HG03097 (cell line): ENCODE measurements around the gene ZBP1.
"Not testable (repeated sequence)": the region's sequence is repeated elsewhere in the genome, so short reads cannot be mapped to it uniquely, and the experiment has no call there.

Source experiments
- ATAC-seq: cut with Tn5 transposase; IDR thresholded peaks from one replicate; pipeline ENCODE4 v1.9.1; 2021; ENCODE audit not compliant: unreplicated experiment, low FRiP score

The ZBP1 gene

GRCh38 chr20:57647933-57648785 is 27.9 kb upstream of the ZBP1 start:
- no peak for ATAC-seq

GRCh38 chr20:57647006-57647932 is 27.0 kb upstream of the ZBP1 start:
- ATAC-seq: no peak

- no peak for ATAC-seq
Observed at GRCh38 chr20:57638895-57639236, 18.6 kb upstream of the ZBP1 start.

DNA sequence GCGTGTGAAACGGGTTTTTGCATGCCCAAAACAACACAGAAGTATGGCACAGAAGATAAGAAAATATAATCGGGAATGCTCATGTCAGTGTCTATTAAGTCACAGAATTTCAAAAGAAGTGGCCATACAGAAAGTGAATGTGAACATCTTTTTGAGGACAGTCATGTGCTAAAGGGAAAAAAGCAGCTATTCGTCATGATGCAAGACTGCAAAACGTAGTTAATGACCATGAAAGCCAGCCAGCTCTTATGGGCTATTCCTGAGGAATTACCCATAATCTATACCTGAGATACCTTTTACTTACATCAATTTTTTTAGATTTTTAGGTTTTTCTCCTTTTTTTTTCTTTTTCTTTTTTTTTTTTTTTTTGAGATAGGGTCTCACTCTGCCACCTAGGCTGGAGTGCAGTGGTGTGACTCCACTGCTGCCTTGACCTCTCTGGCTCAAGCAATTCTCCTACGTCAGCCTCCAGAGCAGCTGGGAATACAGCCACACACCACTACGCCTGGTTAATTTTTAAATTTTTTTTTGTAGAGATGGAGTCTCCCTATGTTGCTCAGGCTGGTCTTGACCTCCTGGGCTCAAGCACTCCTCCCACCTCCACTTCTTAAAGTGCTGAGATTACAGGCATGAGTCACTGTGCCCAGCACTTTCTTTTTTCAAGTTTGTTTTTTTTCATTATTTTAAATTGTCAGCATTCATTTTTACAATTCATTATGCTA is 18.1 kb upstream of the ZBP1 start:
- no peak for ATAC-seq

GRCh38 chr20:57633945-57634491 is 13.8 kb upstream of the ZBP1 start:
- no peak for ATAC-seq

GRCh38 chr20:57632286-57632685 is 12.1 kb upstream of the ZBP1 start:
- ATAC-seq: no peak

DNA sequence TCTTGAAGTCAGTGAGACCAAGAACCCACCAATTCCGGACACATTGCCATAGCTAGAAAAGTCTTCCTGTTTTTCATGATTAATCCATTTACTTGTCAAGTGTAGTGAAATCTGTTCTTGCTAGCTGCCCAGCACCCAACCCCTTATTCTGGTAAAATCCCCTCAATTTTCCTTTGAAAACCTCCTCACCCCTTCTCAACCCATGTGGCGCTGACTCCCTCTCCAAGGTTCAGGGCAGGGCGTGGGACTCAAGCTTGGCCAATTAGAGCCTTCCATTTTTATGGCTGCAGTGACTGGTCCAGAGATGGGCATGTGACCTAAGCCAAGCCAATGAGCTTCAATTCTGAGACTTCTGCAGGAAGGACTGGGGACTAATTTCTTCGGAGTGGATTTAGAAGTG is 9.8 kb upstream of the ZBP1 start:
- no peak for ATAC-seq

DNA sequence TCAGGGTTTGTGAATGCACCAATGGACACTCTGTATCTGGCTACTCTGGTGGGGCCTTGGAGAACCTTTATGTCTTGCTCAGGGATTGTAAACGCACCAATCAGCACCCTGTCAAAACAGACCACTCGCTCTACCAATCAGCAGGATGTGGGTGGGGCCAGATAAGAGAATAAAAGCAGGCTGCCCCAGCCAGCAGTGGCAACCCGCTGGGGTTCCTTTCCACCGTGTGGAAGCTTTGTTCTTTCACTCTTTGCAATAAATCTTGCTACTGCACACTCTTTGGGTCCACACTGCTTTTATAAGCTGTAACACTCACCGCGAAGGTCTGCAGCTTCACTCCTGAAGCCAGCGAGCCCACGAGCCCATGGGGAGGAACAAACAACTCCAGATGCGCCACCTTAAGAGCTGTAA is 9.3 kb upstream of the ZBP1 start:
- ATAC-seq: not testable (repeated sequence)

- not testable (repeated sequence) for ATAC-seq
Observed at GRCh38 chr20:57628962-57629308, 8.7 kb upstream of the ZBP1 start.

- no peak for ATAC-seq
Observed at GRCh38 chr20:57628047-57628961, 8.1 kb upstream of the ZBP1 start.

DNA sequence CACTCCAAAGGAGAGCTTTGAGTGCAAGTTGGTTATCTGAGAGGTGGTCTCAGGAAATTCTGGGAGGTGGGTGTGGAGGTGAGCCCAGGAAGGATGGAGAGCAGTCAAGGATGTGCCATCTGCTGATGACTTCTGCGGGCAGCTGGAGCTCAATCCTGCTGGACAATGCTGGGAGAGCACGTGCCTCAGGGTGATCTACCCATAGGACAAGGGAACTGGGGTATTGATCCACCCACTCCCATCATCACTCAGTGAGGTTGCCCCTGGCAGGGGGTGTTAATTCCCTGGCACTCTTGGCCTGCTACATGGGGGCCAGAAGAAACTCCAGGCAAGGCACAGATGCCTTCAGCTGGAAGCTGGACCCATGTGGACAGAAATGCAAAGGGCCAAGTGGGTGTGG is 7.1 kb upstream of the ZBP1 start:
- ATAC-seq: no peak

DNA sequence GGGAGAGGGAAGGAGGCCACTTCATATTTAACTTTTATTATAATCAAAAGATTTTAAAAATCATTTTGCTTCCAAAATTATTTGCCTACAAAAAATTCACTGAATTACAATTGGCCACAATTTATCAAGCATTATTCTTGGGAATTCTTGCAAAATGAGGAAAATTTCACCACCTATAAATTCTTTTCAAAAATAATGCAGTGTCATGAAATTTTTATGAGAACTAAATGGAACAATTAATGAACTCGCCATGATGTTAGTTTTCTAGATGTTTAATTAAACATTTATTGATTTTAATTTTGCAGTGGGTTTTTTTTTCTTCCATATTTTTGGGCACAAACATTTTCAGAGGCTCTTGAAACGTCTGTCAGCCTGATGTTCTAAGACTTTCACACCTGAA is 5.8 kb upstream of the ZBP1 start:
- ATAC-seq: no peak

DNA sequence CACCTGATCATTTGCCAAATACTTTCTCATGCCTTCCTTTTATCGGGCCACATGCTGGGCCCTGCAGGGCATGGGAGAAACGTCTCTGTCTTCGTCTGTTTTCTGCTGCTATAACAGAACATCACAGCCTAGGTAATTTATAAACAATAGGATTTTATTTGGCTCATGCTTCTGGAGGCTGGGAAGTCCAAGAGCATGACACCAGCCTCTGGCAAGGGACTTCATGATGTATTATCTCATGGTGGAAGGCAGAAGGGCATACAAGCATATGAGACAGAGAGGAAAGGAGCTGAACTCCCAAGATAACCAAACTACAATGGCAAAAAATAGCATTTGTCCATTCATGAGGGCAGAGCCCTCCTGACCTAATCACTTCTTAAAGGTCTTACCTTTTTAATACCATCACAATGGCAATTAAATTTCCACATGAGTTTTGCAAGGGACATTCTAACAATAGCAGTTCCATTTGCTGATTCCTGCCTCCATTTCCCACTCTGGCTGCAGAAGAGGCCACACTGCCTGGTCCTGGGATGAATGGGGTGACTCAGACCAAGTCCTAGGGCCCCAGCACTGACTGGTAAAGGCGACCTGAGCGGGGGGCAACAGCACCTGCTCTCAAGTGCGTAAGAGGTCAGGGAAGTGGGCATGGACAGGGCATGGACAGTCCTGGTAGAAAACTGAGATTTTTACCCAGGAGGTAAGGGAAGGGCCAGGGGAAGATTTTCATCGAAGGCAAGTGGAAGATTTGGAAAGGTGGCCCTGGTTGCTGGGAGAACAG is 5.1 kb upstream of the ZBP1 start:
- no peak for ATAC-seq

- ATAC-seq: no peak
Observed at GRCh38 chr20:57624124-57624523, 3.9 kb upstream of the ZBP1 start.

GRCh38 chr20:57622579-57623381 is 2.6 kb upstream of the ZBP1 start:
- ATAC-seq: no peak

DNA sequence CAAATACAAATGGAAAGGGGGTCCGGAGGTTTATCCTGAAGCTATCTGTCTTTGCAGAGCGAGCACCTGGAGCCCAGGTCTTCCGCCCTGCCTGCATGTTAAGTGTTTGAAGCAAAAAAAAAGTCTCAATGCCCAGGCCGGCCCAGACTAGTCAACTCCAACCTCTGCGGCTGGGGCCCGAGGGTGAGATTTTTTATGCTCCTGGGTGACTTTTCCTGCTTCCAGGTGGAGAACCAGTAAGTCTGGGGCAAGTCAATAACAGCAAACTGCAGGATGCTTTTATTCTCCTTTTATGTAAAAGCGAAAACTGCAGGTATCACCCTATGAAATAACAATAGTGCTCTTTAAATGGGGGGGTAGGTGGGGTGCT is 2.0 kb upstream of the ZBP1 start:
- no peak for ATAC-seq

GRCh38 chr20:57621421-57622200 is 1.4 kb upstream of the ZBP1 start:
- no peak for ATAC-seq

GRCh38 chr20:57620999-57621398 is 773 bp upstream of the ZBP1 start:
- ATAC-seq: no peak
